ENCODE data around the gene ARHGAP15. TPM values are rescaled to one million over a fixed set of nuclear protein-coding genes. Genes with fewer than 3 reads are reported as not detected.
"Not testable (repeated sequence)": the region's sequence is repeated elsewhere in the genome, so short reads cannot be mapped to it uniquely, and the experiment has no call there.

The ARHGAP15 gene
- total RNA-seq, 1 donor from 2014 or later = 0.51 TPM

DNA sequence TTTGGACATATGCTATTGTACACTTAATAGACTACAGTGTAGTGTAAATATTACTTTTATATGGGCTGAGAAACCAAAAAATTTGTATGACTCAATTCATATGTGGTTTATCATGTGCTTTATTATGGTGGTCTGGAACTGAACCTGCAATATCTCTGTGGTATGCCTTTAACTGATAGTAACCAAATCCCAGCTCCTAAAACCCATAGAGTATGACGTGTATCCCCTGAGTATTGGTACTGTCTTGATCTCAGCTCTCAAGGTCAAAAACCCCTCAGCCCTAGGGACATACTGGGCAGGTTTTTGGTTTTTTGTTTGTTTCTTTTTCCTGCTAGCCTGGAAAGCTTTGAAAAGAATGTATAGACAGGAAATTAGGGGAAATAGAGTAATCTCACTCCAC lies 42.2 kb upstream of the ARHGAP15 start:
- Mint-ChIP-seq H3K27me3 (ENCODE audit: low read depth) (no peaks in the 10 kb centered on the region), H3K4me3 (no peak overlapping the region), H3K4me1 (no peaks in the 10 kb centered on the region), H3K9me3 (peaks cover 2% of the 10 kb centered on the region), H3K27ac (no peak overlapping the region), H3K36me3 (no peaks in the 10 kb centered on the region)
- no peak for DNase-seq (ENCODE audit: low spot score in 2 of 2, unreplicated experiment in 2 of 2)
- TF ChIP-seq, protein P1, sequence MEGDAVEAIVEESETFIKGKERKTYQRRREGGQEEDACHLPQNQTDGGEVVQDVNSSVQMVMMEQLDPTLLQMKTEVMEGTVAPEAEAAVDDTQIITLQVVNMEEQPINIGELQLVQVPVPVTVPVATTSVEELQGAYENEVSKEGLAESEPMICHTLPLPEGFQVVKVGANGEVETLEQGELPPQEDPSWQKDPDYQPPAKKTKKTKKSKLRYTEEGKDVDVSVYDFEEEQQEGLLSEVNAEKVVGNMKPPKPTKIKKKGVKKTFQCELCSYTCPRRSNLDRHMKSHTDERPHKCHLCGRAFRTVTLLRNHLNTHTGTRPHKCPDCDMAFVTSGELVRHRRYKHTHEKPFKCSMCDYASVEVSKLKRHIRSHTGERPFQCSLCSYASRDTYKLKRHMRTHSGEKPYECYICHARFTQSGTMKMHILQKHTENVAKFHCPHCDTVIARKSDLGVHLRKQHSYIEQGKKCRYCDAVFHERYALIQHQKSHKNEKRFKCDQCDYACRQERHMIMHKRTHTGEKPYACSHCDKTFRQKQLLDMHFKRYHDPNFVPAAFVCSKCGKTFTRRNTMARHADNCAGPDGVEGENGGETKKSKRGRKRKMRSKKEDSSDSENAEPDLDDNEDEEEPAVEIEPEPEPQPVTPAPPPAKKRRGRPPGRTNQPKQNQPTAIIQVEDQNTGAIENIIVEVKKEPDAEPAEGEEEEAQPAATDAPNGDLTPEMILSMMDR (IDR thresholded peaks at IDR 0.05; ENCODE audit: unreplicated experiment) = no peak

DNA sequence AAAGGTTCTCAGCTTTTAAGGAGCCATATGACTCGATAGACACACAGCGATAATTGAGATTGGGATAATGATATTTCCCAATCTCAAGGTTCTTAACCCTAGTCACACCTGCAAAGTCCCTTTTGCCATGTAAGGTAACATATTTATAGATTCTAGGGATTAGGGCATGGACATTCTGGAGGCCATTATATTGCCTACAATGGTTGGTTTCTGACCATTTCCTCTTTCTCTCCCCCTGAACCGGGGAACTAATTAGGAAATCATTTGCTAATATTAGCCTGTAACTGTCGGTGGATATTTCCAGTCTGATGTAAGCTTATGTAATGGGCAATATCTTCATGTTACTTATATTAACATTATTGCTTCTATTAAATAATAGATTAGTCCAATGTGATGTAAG lies 40.8 kb upstream of the ARHGAP15 start:
- Mint-ChIP-seq H3K4me1 (no peaks in the 10 kb centered on the region), H3K9me3 (no peaks in the 10 kb centered on the region), H3K36me3 (no peaks in the 10 kb centered on the region), H3K4me3 (no peak overlapping the region), H3K27me3 (ENCODE audit: low read depth) (no peaks in the 10 kb centered on the region), H3K27ac (no peak overlapping the region)
- TF ChIP-seq, protein P1 (IDR thresholded peaks at IDR 0.05; ENCODE audit: unreplicated experiment) = no peak
- DNase-seq (ENCODE audit: low spot score in 2 of 2, unreplicated experiment in 2 of 2) = no peak

DNA sequence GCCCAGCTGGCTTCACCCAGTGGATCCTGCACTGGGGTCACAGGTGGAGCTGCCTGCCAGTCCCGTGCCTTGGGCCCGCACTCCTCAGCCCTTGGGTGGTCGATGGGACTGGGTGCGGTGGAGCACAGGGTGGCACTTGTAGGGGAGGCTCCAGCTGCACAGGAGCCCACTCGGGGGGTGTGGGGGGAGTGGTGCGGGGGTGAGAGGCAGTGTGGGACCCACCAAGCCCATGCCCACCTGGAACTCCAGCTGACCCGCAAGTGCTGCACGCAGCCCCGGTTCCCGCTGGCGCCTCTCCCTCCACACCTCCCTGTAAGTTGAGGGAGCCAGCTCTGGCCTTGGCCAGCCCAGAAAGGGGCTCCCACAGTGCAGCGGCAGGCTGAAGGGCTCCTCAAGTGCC lies 39.7 kb upstream of the ARHGAP15 start:
- not testable (repeated sequence) for H3K4me1 Mint-ChIP-seq; H3K4me3 Mint-ChIP-seq; H3K27me3 Mint-ChIP-seq (ENCODE audit: low read depth); H3K27ac Mint-ChIP-seq; H3K9me3 Mint-ChIP-seq; DNase-seq (ENCODE audit: low spot score in 2 of 2, unreplicated experiment in 2 of 2); H3K36me3 Mint-ChIP-seq

DNA sequence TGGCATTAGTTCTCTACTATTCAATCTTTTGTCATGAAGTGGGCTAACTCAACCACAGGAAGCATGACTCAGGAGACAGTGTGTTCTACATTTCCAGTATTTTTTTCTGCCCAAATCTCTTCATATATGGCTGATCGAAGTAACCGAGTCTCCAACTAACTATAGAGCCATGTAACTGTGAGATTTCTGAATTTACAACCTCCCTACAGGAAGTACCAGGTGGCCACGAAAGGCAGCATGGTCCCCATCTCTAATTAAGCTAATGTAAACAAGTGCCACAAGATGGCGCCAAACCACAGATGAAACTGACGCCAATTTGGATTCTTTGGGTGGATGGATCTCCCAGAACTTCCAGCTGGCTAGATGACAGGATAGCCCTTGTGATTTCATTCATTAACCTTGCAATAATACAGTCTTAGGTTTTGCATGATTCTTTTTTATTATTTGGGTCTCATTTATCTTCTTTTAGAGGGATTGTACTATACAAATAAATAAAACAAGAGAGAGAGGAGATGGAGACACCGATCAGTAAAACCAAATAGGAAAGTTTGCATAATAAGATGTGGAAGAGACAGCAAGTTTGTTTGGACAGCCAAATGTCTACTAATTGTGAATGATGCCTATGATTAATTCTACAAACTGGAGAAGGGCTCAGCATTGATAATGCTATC lies 18.3 kb upstream of the ARHGAP15 start:
- peak in 1 of 2 experiments; percentile 58 for DNase-seq (ENCODE audit: low spot score in 2 of 2, unreplicated experiment in 2 of 2)

DNA sequence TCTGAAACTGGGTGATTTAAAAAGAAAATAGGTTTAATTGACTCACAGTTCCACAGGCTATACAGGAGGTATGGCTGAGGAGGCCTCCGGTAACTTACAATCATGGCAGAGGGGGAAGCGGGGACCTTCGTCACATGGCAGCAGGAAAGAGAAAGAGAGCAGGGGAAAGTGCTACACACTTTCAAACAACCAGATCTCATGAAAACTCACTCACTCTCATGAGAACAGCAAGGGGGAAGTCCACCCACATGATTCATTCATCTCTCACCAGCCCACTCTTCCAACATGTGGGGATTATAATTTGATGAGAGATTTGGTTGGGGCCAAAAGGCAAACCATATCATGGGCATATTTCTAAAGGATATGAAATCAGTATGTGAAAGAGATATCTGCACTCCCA lies 12.0 kb upstream of the ARHGAP15 start:
- TF ChIP-seq, protein P1 (IDR thresholded peaks at IDR 0.05; ENCODE audit: unreplicated experiment) = no peak
- H3K27me3 Mint-ChIP-seq (ENCODE audit: low read depth) = peaks cover 12% of the 10 kb centered on the region
- no peak overlapping the region for H3K4me3 Mint-ChIP-seq

More for the DNA sequence above, 18.3 kb upstream of the ARHGAP15 start:
- Mint-ChIP-seq H3K27ac (no peak overlapping the region), H3K9me3 (no peaks in the 10 kb centered on the region), H3K36me3 (no peaks in the 10 kb centered on the region), H3K4me3 (no peak overlapping the region), H3K27me3 (ENCODE audit: low read depth) (peaks cover 5% of the 10 kb centered on the region), H3K4me1 (peaks cover 2% of the 10 kb centered on the region)
- TF ChIP-seq, protein P1 (IDR thresholded peaks at IDR 0.05; ENCODE audit: unreplicated experiment) = peak; percentile 78

DNA sequence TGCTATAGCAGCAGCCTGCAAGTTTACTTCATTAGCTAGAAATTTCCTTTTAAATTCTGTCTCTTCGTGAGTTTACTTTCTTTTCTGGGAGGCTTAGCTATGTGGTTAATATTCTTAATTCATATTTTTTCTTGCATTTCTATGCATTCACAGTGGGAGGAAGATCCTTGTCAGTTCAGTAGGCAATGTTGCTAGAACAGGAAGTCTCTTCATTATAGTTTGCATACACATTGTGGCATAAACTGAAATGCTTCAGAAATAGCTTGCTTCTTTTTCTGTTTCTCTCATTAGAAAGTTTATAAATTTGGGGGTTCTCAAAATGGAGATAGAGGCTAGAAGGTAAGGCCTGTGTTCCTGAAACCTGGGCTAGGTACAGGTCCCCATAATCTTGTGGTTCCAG lies 8.1 kb upstream of the ARHGAP15 start:
- Mint-ChIP-seq H3K4me3 (no peak overlapping the region), H3K9me3 (peaks cover 29% of the 10 kb centered on the region), H3K27me3 (ENCODE audit: low read depth) (peaks cover 15% of the 10 kb centered on the region), H3K36me3 (no peaks in the 10 kb centered on the region), H3K27ac (no peak overlapping the region), H3K4me1 (peaks cover 5% of the 10 kb centered on the region)
- TF ChIP-seq, protein P1 (IDR thresholded peaks at IDR 0.05; ENCODE audit: unreplicated experiment) = no peak
- no peak for DNase-seq (ENCODE audit: low spot score in 2 of 2, unreplicated experiment in 2 of 2)

More for the DNA sequence above, 12.0 kb upstream of the ARHGAP15 start:
- no peaks in the 10 kb centered on the region for H3K36me3 Mint-ChIP-seq
- no peak overlapping the region for H3K27ac Mint-ChIP-seq
- H3K9me3 Mint-ChIP-seq = peaks cover 29% of the 10 kb centered on the region
- DNase-seq (ENCODE audit: low spot score in 2 of 2, unreplicated experiment in 2 of 2) = no peak
- H3K4me1 Mint-ChIP-seq = no peaks in the 10 kb centered on the region

All from mesothelial cell of epicardium (in vitro differentiated cells).